COLO668 (cell line): ENCODE results near the gene CCP110.

Experiments used
- DNase-seq: peaks from one replicate; lab custom pipeline; 2025; ENCODE audit not compliant: unreplicated experiment; lab: John Stamatoyannopoulos, UW

The CCP110 gene

GRCh38 chr16:19523559-19524355 is at the start of gene CCP110:
Gene CCP110, plus strand, starts transcription at chr16:19523942. Its CDS starts 3,940 bp downstream, at chr16:19527882.
- peak; percentile 96 for DNase-seq

- no peak for DNase-seq
Observed at GRCh38 chr16:19474617-19475016, 49.1 kb upstream of the CCP110 start.

- DNase-seq: no peak
Observed at GRCh38 chr16:19478505-19478904, 45.2 kb upstream of the CCP110 start.

DNA sequence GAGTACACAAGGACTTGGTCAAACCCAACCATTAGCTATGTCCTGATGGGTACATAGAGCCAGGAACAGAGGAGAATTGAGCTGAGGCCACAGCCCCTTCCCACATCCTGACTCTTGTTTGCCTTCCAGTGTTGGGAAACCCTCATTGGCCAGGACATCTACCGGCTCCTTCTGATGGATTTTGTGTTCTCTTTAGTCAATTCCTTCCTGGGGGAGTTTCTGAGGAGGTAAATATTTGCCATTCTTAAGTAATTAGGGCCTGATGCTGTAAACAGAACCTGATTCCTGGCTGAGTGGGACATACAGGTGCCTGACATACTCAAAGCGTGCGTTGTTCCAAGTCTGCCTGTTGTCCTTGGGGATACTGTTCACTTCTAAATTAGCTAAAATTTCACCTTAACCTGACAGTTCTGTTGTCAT is 44.4 kb upstream of the CCP110 start:
- no peak for DNase-seq

DNA sequence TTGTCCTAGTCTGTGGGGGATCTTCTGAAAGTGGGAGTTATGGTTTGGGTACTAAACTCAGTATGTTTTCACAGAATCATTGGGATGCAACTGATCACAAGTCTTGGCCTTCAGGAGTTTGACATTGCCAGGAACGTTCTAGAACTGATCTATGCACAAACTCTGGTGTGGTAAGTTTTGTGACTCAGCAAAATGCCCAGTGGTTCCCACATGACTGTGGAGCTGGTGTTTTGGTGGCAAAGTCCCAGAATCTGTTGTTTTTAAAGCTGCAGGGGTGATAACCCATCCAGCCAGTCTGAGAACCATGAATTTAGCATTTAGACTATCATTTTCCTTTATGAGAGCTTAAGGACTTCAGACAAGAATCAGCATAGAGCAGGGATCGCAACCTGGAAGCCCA is 42.4 kb upstream of the CCP110 start:
- no peak for DNase-seq

DNA sequence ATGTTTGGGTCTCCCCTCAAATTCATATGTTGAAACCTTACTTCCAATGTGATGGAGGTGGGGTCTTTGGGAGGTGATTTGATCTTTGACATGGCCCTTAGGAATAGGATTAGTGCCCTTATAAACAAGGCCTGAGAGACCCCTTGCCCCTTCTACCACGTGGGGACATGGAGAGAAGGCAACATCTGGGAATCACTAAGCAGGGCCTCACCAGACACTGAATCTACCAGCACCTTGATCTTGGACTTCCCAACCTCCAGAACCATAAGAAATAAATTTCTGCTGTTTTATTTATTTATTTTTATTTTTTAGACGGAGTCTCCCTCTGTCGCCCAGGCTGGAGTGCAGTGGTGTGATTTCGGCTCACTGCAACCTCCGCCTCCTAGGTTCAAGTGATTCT is 42.0 kb upstream of the CCP110 start:
- DNase-seq: no peak

- no peak for DNase-seq
Observed at GRCh38 chr16:19482291-19482690, 41.5 kb upstream of the CCP110 start.

GRCh38 chr16:19484096-19484495 is 39.6 kb upstream of the CCP110 start:
- DNase-seq: no peak

- DNase-seq: no peak
Observed at GRCh38 chr16:19485611-19486010, 38.1 kb upstream of the CCP110 start.

GRCh38 chr16:19486051-19486450 is 37.7 kb upstream of the CCP110 start:
- no peak for DNase-seq

GRCh38 chr16:19486750-19487325 is 36.9 kb upstream of the CCP110 start:
- DNase-seq: no peak

- DNase-seq: no peak
Observed at GRCh38 chr16:19488213-19488640, 35.5 kb upstream of the CCP110 start.

DNA sequence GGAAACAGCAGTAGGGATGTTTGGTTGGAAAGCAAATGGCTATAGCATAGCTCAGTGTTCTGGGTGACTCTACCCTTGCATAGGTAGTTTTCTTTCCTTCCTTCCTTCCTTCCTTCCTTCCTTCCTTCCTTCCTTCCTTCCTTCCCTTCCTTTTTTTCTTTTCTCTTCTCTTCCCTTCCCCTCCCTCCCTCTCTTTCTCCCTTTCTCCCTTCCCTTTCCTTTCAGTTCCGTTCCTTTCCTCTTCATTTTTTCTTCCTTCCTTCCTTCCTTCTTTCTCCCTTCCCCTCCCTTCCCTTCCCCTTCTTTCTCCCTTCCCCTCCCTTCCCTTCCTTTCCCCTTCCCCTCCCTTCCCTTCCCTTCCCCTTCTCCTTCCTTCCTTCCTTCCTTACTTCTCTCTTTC is 33.1 kb upstream of the CCP110 start:
- DNase-seq: no peak

GRCh38 chr16:19497176-19497575 is 26.6 kb upstream of the CCP110 start:
- no peak for DNase-seq

GRCh38 chr16:19499006-19499405 is 24.7 kb upstream of the CCP110 start:
- no peak for DNase-seq

DNA sequence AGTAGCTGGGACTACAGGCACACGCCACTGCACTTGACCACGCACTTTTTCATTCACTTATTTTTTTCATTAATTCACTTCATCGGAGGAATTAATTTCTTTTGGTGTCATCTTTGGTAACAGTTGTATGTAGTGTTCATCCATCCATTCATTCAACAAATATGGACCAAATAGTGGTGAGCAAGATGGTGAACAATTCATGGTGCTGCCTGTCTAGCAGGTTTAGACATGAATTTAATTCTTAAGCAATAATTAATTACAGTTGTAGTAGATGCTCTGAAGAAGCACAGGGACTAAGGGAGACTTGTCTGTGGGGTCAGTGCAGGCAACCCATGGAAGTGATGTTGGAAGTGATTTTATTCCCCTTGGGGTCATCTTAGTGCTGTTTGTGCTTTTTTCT is 24.3 kb upstream of the CCP110 start:
- no peak for DNase-seq

DNA sequence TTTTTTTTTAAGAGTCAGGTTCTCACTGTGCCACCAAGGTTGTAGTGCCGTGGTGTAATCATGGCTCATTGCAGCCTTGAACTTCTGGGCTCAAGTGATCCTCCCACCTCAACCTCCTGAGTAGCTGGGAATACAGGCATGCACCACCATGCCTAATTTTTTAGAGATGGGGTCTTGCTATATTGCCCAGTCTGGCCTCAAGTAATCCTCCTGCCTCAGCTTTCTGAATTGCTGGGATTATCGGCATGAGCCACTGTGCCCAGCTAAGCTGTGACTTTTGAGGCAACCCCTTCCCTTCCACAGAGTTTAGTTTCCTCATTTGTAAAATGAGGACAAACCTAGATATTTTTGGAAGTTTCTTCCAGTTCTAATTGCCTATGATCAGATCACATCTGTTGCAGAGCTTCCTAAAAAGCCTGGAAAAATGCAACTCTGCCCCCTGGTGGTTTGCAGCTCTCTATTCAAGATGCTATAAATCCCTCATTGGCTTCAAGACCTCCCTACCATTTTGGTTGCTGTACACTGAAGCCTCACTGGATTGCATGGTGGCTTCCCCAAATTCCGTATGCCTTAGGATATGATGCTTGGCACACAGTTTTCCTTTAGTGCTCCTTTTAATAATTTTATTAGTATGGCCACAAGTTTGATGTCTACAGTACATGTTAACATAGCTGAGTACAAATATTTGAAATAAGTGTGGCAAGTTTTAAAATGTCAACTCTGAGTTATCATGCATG is 21.2 kb upstream of the CCP110 start:
- DNase-seq: peak; percentile 84

DNA sequence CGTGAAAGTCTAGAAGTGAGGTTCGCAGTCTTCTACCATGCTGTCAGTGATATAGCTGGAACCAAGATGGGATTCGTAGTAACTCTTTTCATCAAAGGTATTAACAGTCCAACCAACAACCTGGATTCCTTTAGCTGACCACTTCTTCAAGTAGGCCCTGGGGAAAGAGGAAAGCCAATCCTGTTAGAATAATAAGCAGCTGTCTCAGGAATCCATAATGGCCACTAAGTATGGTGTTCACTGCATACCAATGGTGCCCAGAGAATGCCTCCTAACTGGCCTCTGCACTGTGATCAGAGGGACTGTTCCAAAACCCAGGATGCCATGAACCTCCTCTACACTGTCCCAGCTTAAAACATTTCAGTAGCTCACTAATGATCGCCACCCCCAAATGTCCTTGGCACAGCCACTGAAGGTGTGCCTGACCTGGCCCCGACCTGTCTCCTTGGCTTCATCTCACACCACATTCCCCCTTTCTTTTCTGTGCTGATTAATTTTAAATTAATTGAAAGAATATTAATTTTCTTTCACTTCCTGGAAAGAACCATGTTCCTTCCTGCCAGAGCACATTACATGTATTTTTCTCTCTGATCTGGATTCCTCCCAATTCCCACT is 20.2 kb upstream of the CCP110 start:
- DNase-seq: no peak

GRCh38 chr16:19505600-19506303 is 18.0 kb upstream of the CCP110 start:
- DNase-seq: no peak

GRCh38 chr16:19506965-19507364 is 16.8 kb upstream of the CCP110 start:
- no peak for DNase-seq

DNA sequence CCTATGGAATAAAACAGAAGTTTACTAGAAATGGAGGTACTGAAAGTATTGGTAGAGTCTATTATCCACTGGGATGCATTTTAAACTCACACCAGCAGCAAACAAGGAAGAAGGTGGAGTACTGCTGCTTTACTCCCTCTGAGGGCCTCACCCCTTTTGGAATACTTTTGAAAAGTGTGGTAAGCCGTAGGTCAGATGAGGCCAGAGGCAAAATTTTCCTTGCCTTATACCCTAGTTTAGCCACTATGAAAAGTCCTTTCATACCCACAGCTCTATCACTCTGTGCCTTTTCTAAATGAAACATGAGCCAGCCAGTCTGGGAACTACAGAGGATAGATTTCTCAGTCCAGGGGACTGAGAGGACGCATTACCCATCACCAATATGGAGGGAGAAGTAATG is 15.9 kb upstream of the CCP110 start:
- DNase-seq: no peak
